HG03095 (cell line): Measurements from ENCODE around the gene RGN.
"Not testable (repeated sequence)": the region's sequence is repeated elsewhere in the genome, so short reads cannot be mapped to it uniquely, and the experiment has no call there.

Source experiments
- ATAC-seq: cut with Tn5 transposase; IDR thresholded peaks from one replicate; pipeline ENCODE4 v1.9.1; 2021; ENCODE audit warnings: moderate library complexity; ENCODE audit not compliant: unreplicated experiment

RGN gene

GRCh38 chrX:47116551-47117110, 38.4 kb downstream of the RGN start:
- ATAC-seq: not testable (repeated sequence)

DNA sequence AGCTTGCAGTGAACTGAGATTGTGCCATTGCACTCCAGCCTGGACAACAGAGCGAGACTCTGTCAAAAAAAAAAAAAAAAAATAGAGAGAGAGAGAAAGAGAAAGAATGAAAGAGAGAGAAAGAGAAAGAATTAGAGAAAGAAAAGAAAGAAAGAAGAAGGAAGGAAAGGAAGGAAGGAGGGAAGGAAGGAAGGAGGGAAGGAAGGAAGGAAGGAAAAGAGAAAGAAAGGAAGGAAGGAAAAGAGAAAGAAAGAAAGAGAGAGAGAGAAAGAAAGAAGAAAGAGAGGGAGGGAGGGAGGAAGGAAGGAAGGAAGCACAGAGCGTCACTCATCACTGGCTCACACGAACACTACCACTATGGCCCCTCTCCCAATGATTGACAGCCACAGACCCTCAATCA, 46.2 kb downstream of the RGN start:
- not testable (repeated sequence) for ATAC-seq

GRCh38 chrX:47129157-47129898, 51.1 kb downstream of the RGN start:
- peak; percentile 96 for ATAC-seq

DNA sequence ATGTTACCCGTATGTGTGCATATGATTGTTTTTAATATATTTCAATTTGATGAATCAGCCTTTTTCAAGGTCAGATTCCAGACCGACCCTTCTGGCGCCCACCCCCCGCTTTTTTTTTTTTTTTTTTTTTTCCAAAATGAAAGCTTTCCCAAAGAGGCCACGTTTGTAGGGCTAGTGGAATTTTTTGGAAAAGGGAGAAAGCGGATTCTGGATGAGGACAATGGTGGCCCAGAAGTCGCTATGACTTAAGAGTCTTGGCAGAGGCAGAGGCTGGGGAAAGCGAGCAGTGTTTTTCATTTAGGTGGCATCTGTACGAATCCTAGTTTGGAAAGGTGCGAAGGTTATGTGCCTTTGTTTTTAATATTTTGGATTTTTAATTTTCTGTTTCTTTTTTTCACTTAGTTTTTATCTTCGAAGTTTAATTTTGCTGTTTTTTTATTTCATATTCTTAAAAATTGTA, 51.7 kb downstream of the RGN start:
- ATAC-seq: no peak

GRCh38 chrX:47133493-47133892, 55.2 kb downstream of the RGN start:
- ATAC-seq: no peak

- not testable (repeated sequence) for ATAC-seq
Observed at GRCh38 chrX:47135650-47136049, 57.4 kb downstream of the RGN start.

DNA sequence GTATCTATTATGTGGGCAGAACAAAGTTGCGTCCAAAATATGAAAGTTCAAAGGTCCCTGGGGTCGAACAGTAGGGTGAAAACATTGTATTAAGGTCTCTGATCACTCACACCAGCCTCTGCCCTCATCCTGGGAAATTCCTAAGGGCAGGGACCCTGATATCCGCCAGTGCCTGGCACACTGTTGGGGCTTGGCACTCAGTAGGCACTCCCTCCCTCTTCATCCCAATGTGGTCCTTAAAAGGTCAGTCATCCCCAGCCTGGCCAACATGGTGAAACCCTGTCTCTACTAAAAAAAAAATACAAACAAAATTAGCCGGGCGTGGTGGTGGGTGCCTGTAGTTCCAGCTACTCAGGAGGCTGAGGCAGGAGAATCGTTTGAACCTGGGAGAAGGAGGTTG, 59.9 kb downstream of the RGN start:
- no peak for ATAC-seq
